PC-9 (cell line): ENCODE data around the gene KLC4. TPM values are rescaled to one million over a fixed set of nuclear protein-coding genes. Genes with fewer than 3 reads are reported as not detected.

Experiments
- BruUV-seq: library from RNA; stranded (reverse); fragments of 400-500 nt; replicated peaks from 2 replicates; lab custom pipeline; 2021; lab: Mats Ljungman, UMichigan
- CTCF ChIA-PET: fragments of 300-600 bp; sonication (Branson Sonifier 250); formaldehyde crosslinking; loops from one replicate; lab custom pipeline; 2022; ENCODE audit warnings: antibody characterized with exemption; lab: Charles Lee
- POLR2A ChIA-PET: fragments of 300-600 bp; sonication (Branson Sonifier 250); formaldehyde crosslinking; loops from one replicate; lab custom pipeline; 2022; ENCODE audit warnings: antibody characterized with exemption; ENCODE audit not compliant: unreplicated experiment; lab: Charles Lee
- DNase-seq, 2 experiments: peaks; one replicate each; pipeline versions ENCODE4 v3.0.0 to v3.0.0-alpha.2; 2015 to 2022; ENCODE audit warnings: mixed read lengths in 1 of 2
- H2AFZ ChIP-seq: fragments of 200-600 bp; sonication (generic); 2 replicates; pipeline ENCODE4 v1.8.1; 2017; ENCODE audit warnings: antibody characterized with exemption
- H3F3A ChIP-seq: fragments of 200-600 bp; sonication (generic); 2 replicates; pipeline ENCODE4 v1.8.1; 2017; ENCODE audit warnings: antibody characterized with exemption, mild to moderate bottlenecking, low read depth; ENCODE audit not compliant: insufficient read depth
- H3K27ac ChIP-seq: fragments of 200-600 bp; sonication (generic); 2 replicates; pipeline ENCODE4 v1.6.1; 2016; ENCODE audit warnings: mixed run types
- H3K27me3 ChIP-seq: fragments of 200-600 bp; sonication (generic); 2 replicates; pipeline ENCODE4 v1.6.1; 2016; ENCODE audit warnings: low read depth, mixed run types; ENCODE audit not compliant: insufficient read depth
- H3K36me3 ChIP-seq: fragments of 200-600 bp; sonication (generic); 2 replicates; pipeline ENCODE4 v1.6.1; 2016; ENCODE audit warnings: low read depth, mixed run types
- H3K4me1 ChIP-seq: fragments of 200-600 bp; sonication (generic); replicated peaks from 2 replicates; pipeline ENCODE4 v1.6.1; 2016; ENCODE audit warnings: mixed run types; ENCODE audit not compliant: insufficient read depth
- H3K4me2 ChIP-seq: fragments of 200-600 bp; sonication (generic); 2 replicates; pipeline ENCODE4 v1.6.1; 2017; ENCODE audit warnings: mixed run types
- H3K4me3 ChIP-seq: fragments of 200-600 bp; sonication (generic); 2 replicates; pipeline ENCODE4 v1.6.1; 2016; ENCODE audit warnings: mixed run types
- H3K79me2 ChIP-seq: fragments of 200-600 bp; sonication (generic); 2 replicates; pipeline ENCODE4 v1.6.1; 2017; ENCODE audit warnings: low read depth, mixed run types
- H3K9me2 ChIP-seq: fragments of 200-600 bp; sonication (generic); 2 replicates; pipeline ENCODE4 v1.8.1; 2017; ENCODE audit warnings: mild to moderate bottlenecking; ENCODE audit not compliant: insufficient read depth
- H3K9me3 ChIP-seq: fragments of 200-600 bp; sonication (generic); 2 replicates; pipeline ENCODE4 v1.8.1; 2016; ENCODE audit warnings: low read depth; ENCODE audit not compliant: insufficient read depth
- H4K20me1 ChIP-seq: fragments of 200-600 bp; sonication (generic); 2 replicates; pipeline ENCODE4 v1.8.1; 2017; ENCODE audit not compliant: insufficient read depth
- EZH2 ChIP-seq: fragments of 200-600 bp; sonication (generic); IDR thresholded peaks from 2 replicates; pipeline ENCODE4 v1.8.0; 2017; ENCODE audit warnings: antibody characterized with exemption, low read depth
- intact Hi-C: fragments of 100-400 bp; cut with micrococcal nuclease; formaldehyde crosslinking; loops from one replicate; pipeline ENCODE4 v1.10.0; 2022; ENCODE audit not compliant: unreplicated experiment
- total RNA-seq: library from RNA; stranded (reverse); gene quantifications from 2 replicates; pipeline ENCODE4 v1.2.3, GENCODE V29; 2021
- TF ChIP-seq, protein P1 (sequence below): fragments of 200-600 bp; sonication (generic); conservative IDR thresholded peaks from 2 replicates; pipeline ENCODE4 v1.6.1; 2017; ENCODE audit warnings: mixed run types, antibody characterized with exemption, mild to moderate bottlenecking, moderate library complexity

Gene KLC4
- total RNA-seq, 1 experiment from 2014 or later: 46.2 TPM

- Histone ChIP-seq H3K4me2 (peak overlapping the region; percentile 80), H3F3A (peaks cover 34% of the 10 kb centered on the region), H2AFZ (no peak overlapping the region), H3K27me3 (no peaks in the 10 kb centered on the region), H3K4me3 (peak overlapping the region; percentile 40; the same call in 1 of the 2 replicates), H3K36me3 (no peaks in the 10 kb centered on the region), H3K79me2 (peaks cover 68% of the 10 kb centered on the region), H3K27ac (peak overlapping the region; percentile 89), H3K9me3 (no peaks in the 10 kb centered on the region), H4K20me1 (no peaks in the 10 kb centered on the region), H3K9me2 (no peaks in the 10 kb centered on the region), H3K4me1 (peaks cover 51% of the 10 kb centered on the region)
- BruUV-seq: no TSS peak
- CTCF ChIA-PET: interaction anchor here (0.8 kb wide), 1 partner anchor 118 kb away, joined by 16 read pairs; the partner anchor contains the start of gene PEX6
- POLR2A ChIA-PET: interaction anchor here (1.1 kb wide), 1 partner anchor 21 kb away, joined by 5 read pairs; no protein-coding TSS in a partner anchor
- peak in 1 of 2 experiments; percentile 70 for DNase-seq
- TF ChIP-seq, protein P1, sequence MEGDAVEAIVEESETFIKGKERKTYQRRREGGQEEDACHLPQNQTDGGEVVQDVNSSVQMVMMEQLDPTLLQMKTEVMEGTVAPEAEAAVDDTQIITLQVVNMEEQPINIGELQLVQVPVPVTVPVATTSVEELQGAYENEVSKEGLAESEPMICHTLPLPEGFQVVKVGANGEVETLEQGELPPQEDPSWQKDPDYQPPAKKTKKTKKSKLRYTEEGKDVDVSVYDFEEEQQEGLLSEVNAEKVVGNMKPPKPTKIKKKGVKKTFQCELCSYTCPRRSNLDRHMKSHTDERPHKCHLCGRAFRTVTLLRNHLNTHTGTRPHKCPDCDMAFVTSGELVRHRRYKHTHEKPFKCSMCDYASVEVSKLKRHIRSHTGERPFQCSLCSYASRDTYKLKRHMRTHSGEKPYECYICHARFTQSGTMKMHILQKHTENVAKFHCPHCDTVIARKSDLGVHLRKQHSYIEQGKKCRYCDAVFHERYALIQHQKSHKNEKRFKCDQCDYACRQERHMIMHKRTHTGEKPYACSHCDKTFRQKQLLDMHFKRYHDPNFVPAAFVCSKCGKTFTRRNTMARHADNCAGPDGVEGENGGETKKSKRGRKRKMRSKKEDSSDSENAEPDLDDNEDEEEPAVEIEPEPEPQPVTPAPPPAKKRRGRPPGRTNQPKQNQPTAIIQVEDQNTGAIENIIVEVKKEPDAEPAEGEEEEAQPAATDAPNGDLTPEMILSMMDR: no peak
- no peak for TF ChIP-seq EZH2
- intact Hi-C loops: loop anchor here (1.0 to 2.0 kb wide), 2 partner anchors 21 to 168 kb away; partner anchors contain the start of genes CNPY3 and PTK7
Measured at GRCh38 chr6:43097502-43097901, 38.1 kb downstream of the KLC4 start.

DNA sequence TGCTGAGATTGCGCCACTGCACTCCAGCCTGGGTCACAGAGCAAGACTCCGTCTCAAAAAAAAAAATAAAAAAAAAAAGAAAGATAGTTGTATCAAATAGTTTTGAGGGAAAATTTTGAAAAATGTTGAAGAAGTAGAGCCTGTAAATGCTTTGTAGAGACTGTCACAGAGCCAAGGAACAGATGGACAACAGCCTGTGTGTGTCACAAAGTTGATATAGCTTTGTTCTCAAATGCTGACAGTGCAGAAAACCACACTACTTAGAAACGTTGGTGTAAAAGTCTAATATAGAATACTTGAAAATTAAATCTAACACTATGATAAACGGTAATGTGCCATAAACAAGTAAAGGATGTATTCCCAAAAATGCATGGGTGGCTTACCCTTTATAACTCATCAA is 42.1 kb downstream of the KLC4 start:
- POLR2A ChIA-PET: no interaction called here
- H3K9me3 ChIP-seq: no peaks in the 10 kb centered on the region
- peaks cover 60% of the 10 kb centered on the region for H3K79me2 ChIP-seq
- H3K4me1 ChIP-seq: peaks cover 40% of the 10 kb centered on the region
- DNase-seq: no peak
- H3K4me2 ChIP-seq: no peak overlapping the region
- no TSS peak for BruUV-seq
- no peaks in the 10 kb centered on the region for H3K9me2 ChIP-seq
- H3K27ac ChIP-seq: no peak overlapping the region
- no peak overlapping the region for H2AFZ ChIP-seq
- no peaks in the 10 kb centered on the region for H3K36me3 ChIP-seq
- H3K4me3 ChIP-seq: no peak overlapping the region
- CTCF ChIA-PET: no interaction called here
- H4K20me1 ChIP-seq: no peaks in the 10 kb centered on the region
- H3F3A ChIP-seq: peaks cover 29% of the 10 kb centered on the region
- no peaks in the 10 kb centered on the region for H3K27me3 ChIP-seq
- intact Hi-C loops: no loop called here
- TF ChIP-seq, protein P1: no peak
- TF ChIP-seq EZH2: no peak

DNA sequence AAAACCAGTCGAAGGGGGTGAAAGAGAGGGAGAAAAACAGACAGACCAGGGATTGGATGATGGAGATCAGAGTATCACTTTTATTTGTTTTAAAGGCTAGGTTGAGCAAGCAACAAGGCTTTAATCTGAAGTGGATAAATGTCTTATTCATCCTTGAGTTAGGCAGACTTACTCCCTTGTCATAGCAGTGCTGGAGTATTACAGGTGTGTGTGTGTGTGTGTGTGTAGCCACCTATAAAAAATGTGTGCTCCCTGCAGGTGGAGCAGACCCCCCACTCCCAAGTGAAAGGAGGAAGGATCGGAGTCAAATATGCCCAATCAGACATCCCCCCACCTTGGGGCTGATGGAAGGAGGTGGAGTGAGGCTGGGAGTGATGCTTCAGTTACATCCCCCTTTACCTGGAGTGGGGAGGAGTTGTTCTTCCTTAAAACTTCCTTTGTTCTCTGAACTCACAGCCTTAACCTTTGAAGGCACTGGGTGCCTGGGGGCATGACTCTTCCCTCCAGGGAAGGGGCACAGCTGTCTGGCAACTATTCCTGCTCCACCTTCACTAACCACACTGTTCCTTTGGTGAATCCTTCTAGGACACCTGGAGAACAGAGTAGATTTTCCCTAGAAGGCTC is 43.9 kb downstream of the KLC4 start:
- BruUV-seq: no TSS peak
- TF ChIP-seq, protein P1: no peak
- no peak for TF ChIP-seq EZH2
- Histone ChIP-seq H3K9me2 (no peaks in the 10 kb centered on the region), H3F3A (peaks cover 13% of the 10 kb centered on the region), H4K20me1 (no peaks in the 10 kb centered on the region), H3K4me1 (peaks cover 24% of the 10 kb centered on the region), H3K4me3 (no peak overlapping the region), H2AFZ (no peak overlapping the region), H3K79me2 (peaks cover 52% of the 10 kb centered on the region), H3K27me3 (no peaks in the 10 kb centered on the region), H3K36me3 (no peaks in the 10 kb centered on the region), H3K4me2 (no peak overlapping the region), H3K9me3 (no peaks in the 10 kb centered on the region), H3K27ac (no peak overlapping the region)
- no peak for DNase-seq
- ChIA-PET CTCF (no interaction called here), POLR2A (no interaction called here)
- intact Hi-C loops: no loop called here
